HEK293 (cell line): ENCODE results near the gene ERF.
A peak's percentile ranks its signal among the peaks of the same experiment; 100 is the strongest.

ENCODE experiments used
- CTCF ChIA-PET: fragments of 350-600 bp; formaldehyde crosslinking; extraction: SDS; loops from one replicate; lab custom pipeline; 2021; ENCODE audit warnings: antibody characterized with exemption; lab: Yijun Ruan, JAX
- POLR2A ChIA-PET: fragments of 300-600 bp; formaldehyde crosslinking; extraction: SDS; loops from one replicate; lab custom pipeline; 2020; ENCODE audit warnings: antibody characterized with exemption, inconsistent platforms; lab: Yijun Ruan, JAX
- H3K27ac ChIP-seq: fragments of 200-500 bp; sonication (Bioruptor generic); 2 replicates; pipeline ENCODE4 v1.5.1; 2014; ENCODE audit warnings: low read depth, low read length, control low read depth, inconsistent platforms; ENCODE audit errors: extremely low read depth
- H3K36me3 ChIP-seq, 2 experiments: fragments of 200-500 bp in 1 of 2; sonication (Bioruptor generic) in 1 of 2; 1 replicate in 1 of 2; 2 replicates in 1 of 2; pipeline ENCODE4 v1.5.1; 2014 to 2017; ENCODE audit warnings: inconsistent platforms in 2 of 2, low read length in 2 of 2; ENCODE audit not compliant: control insufficient read depth in 2 of 2, insufficient read depth in 1 of 2
- H3K4me1 ChIP-seq: fragments of 200-500 bp; sonication (Bioruptor generic); 2 replicates; pipeline ENCODE4 v1.5.1; 2014; ENCODE audit warnings: mild to moderate bottlenecking, low read length, inconsistent platforms; ENCODE audit not compliant: control insufficient read depth, insufficient read depth
- H3K4me3 ChIP-seq: 2 replicates; pipeline ENCODE4 v1.5.1; 2011; ENCODE audit warnings: low read depth, mild to moderate bottlenecking, control low read depth, low read length, moderate library complexity
- H3K9me3 ChIP-seq: fragments of 200-500 bp; sonication (Bioruptor generic); 2 replicates; pipeline ENCODE4 v1.5.1; 2014; ENCODE audit warnings: low read depth, low read length, inconsistent platforms; ENCODE audit not compliant: control insufficient read depth, insufficient read depth
- CTCF ChIP-seq: fragments of 450-650 bp; formaldehyde crosslinking; IDR thresholded peaks from 2 replicates; pipeline ENCODE4 v1.5.1; 2016; ENCODE audit warnings: missing biosample characterization, missing genetic modification characterization
- GLIS1 ChIP-seq: fragments of 450-650 bp; formaldehyde crosslinking; IDR thresholded peaks from 2 replicates; pipeline ENCODE4 v1.5.1; 2016; ENCODE audit warnings: missing biosample characterization, missing genetic modification characterization
- GLIS2 ChIP-seq: fragments of 450-650 bp; formaldehyde crosslinking; IDR thresholded peaks from 2 replicates; pipeline ENCODE4 v1.5.1; 2016; ENCODE audit warnings: missing biosample characterization, missing genetic modification characterization
- IKZF3 ChIP-seq: fragments of 450-650 bp; IDR thresholded peaks from 2 replicates; pipeline ENCODE4 v1.5.0; 2018; ENCODE audit warnings: missing biosample characterization, mild to moderate bottlenecking, missing genetic modification characterization, moderate library complexity
- KLF1 ChIP-seq: fragments of 450-650 bp; formaldehyde crosslinking; IDR thresholded peaks from 2 replicates; pipeline ENCODE4 v1.5.1; 2016; ENCODE audit warnings: missing biosample characterization, missing genetic modification characterization
- SP2 ChIP-seq: fragments of 450-650 bp; formaldehyde crosslinking; IDR thresholded peaks from 2 replicates; pipeline ENCODE4 v1.5.1; 2016; ENCODE audit warnings: missing biosample characterization, missing genetic modification characterization
- ZBTB10 ChIP-seq: fragments of 450-650 bp; formaldehyde crosslinking; IDR thresholded peaks from 2 replicates; pipeline ENCODE4 v1.5.1; 2016; ENCODE audit warnings: missing biosample characterization, missing genetic modification characterization
- ZBTB7A ChIP-seq: fragments of 450-650 bp; formaldehyde crosslinking; IDR thresholded peaks from 2 replicates; pipeline ENCODE4 v1.5.1; 2016; ENCODE audit warnings: low read depth, missing biosample characterization, missing genetic modification characterization
- ZIC2 ChIP-seq: fragments of 450-650 bp; formaldehyde crosslinking; IDR thresholded peaks from 2 replicates; pipeline ENCODE4 v1.5.1; 2016; ENCODE audit warnings: missing biosample characterization, missing genetic modification characterization
- ZNF366 ChIP-seq: fragments of 450-650 bp; formaldehyde crosslinking; conservative IDR thresholded peaks from 2 replicates; pipeline ENCODE4 v1.5.1; 2016; ENCODE audit warnings: missing biosample characterization, missing genetic modification characterization
- ZNF391 ChIP-seq: fragments of 450-650 bp; formaldehyde crosslinking; IDR thresholded peaks from 2 replicates; pipeline ENCODE4 v1.5.1; 2016; ENCODE audit warnings: low read depth, missing biosample characterization, missing genetic modification characterization, borderline replicate concordance
- ZNF561 ChIP-seq: fragments of 450-650 bp; IDR thresholded peaks from 2 replicates; pipeline ENCODE4 v1.5.1; 2018; ENCODE audit warnings: missing biosample characterization, missing genetic modification characterization, borderline replicate concordance
- ZNF580 ChIP-seq: fragments of 450-650 bp; formaldehyde crosslinking; IDR thresholded peaks from 2 replicates; pipeline ENCODE4 v1.5.1; 2016; ENCODE audit warnings: missing biosample characterization, missing genetic modification characterization
- TF ChIP-seq, protein P1 (sequence below): fragments of 450-650 bp; formaldehyde crosslinking; IDR thresholded peaks from 2 replicates; pipeline ENCODE4 v1.5.1; 2016; ENCODE audit warnings: missing biosample characterization, missing genetic modification characterization
- TF ChIP-seq, protein P2 (sequence below): fragments of 450-650 bp; formaldehyde crosslinking; IDR thresholded peaks from 2 replicates; pipeline ENCODE4 v1.5.1; 2016; ENCODE audit warnings: missing biosample characterization, missing genetic modification characterization
- TF ChIP-seq, protein P3 (sequence below): fragments of 450-650 bp; formaldehyde crosslinking; IDR thresholded peaks from 2 replicates; pipeline ENCODE4 v1.5.1; 2016; ENCODE audit warnings: missing biosample characterization, missing genetic modification characterization
- TF ChIP-seq, protein P4 (sequence below): fragments of 450-650 bp; formaldehyde crosslinking; IDR thresholded peaks from 2 replicates; pipeline ENCODE4 v1.5.1; 2017; ENCODE audit warnings: missing biosample characterization, mild to moderate bottlenecking, missing genetic modification characterization, moderate library complexity

The ERF gene

GRCh38 chr19:42291435-42291810 lies 36.5 kb upstream of the ERF start:
- CTCF ChIA-PET, result interaction anchor here (0.6 to 1.8 kb wide), 4 partner anchors 10 to 47 kb away, joined by 3 to 7 read pairs (median 4); partner anchors contain the start of gene PRR19
- POLR2A ChIA-PET, result no interaction called here

GRCh38 chr19:42290523-42291434 lies 35.9 kb upstream of the ERF start:
- POLR2A ChIA-PET, result no interaction called here
- H3K4me3 ChIP-seq, result no peak overlapping the region
- H3K9me3 ChIP-seq, result no peaks in the 10 kb centered on the region
- CTCF ChIA-PET, result interaction anchor here (0.7 to 3.6 kb wide), 7 partner anchors 11 to 194 kb away, joined by 3 to 16 read pairs (median 4); partner anchors contain the start of gene PRR19
- peaks cover 15 to 88% of the 10 kb centered on the region in 2 experiments for H3K36me3 ChIP-seq
- no peak overlapping the region for H3K27ac ChIP-seq
- peaks cover 6% of the 10 kb centered on the region for H3K4me1 ChIP-seq
- TF ChIP-seq ZBTB10 (tag by site-specific recombination) (no peak), ZNF580 (tag by site-specific recombination) (no peak), GLIS1 (tag by site-specific recombination) (peak; percentile 55), CTCF (tag by site-specific recombination) (peak; percentile 92), ZNF366 (no peak), ZIC2 (tag by site-specific recombination) (peak; percentile 94), GLIS2 (tag by site-specific recombination) (peak; percentile 70), SP2 (peak; percentile 60), ZNF561 (tag by site-specific recombination) (0 out of 2 replicates have a peak, but pooled peaks have one; percentile 24)
- TF ChIP-seq, protein P1, sequence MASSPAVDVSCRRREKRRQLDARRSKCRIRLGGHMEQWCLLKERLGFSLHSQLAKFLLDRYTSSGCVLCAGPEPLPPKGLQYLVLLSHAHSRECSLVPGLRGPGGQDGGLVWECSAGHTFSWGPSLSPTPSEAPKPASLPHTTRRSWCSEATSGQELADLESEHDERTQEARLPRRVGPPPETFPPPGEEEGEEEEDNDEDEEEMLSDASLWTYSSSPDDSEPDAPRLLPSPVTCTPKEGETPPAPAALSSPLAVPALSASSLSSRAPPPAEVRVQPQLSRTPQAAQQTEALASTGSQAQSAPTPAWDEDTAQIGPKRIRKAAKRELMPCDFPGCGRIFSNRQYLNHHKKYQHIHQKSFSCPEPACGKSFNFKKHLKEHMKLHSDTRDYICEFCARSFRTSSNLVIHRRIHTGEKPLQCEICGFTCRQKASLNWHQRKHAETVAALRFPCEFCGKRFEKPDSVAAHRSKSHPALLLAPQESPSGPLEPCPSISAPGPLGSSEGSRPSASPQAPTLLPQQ (tag by site-specific recombination), result 0 out of 2 replicates have a peak, but pooled peaks have one; percentile 21
- TF ChIP-seq, protein P2, sequence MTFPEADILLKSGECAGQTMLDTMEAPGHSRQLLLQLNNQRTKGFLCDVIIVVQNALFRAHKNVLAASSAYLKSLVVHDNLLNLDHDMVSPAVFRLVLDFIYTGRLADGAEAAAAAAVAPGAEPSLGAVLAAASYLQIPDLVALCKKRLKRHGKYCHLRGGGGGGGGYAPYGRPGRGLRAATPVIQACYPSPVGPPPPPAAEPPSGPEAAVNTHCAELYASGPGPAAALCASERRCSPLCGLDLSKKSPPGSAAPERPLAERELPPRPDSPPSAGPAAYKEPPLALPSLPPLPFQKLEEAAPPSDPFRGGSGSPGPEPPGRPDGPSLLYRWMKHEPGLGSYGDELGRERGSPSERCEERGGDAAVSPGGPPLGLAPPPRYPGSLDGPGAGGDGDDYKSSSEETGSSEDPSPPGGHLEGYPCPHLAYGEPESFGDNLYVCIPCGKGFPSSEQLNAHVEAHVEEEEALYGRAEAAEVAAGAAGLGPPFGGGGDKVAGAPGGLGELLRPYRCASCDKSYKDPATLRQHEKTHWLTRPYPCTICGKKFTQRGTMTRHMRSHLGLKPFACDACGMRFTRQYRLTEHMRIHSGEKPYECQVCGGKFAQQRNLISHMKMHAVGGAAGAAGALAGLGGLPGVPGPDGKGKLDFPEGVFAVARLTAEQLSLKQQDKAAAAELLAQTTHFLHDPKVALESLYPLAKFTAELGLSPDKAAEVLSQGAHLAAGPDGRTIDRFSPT (tag by site-specific recombination), result peak; percentile 79

More at GRCh38 chr19:42291435-42291810, 36.5 kb upstream of the ERF start:
- no peaks in the 10 kb centered on the region for H3K4me1 ChIP-seq
- TF ChIP-seq ZNF391 (tag by site-specific recombination), result no peak
- TF ChIP-seq, protein P3, sequence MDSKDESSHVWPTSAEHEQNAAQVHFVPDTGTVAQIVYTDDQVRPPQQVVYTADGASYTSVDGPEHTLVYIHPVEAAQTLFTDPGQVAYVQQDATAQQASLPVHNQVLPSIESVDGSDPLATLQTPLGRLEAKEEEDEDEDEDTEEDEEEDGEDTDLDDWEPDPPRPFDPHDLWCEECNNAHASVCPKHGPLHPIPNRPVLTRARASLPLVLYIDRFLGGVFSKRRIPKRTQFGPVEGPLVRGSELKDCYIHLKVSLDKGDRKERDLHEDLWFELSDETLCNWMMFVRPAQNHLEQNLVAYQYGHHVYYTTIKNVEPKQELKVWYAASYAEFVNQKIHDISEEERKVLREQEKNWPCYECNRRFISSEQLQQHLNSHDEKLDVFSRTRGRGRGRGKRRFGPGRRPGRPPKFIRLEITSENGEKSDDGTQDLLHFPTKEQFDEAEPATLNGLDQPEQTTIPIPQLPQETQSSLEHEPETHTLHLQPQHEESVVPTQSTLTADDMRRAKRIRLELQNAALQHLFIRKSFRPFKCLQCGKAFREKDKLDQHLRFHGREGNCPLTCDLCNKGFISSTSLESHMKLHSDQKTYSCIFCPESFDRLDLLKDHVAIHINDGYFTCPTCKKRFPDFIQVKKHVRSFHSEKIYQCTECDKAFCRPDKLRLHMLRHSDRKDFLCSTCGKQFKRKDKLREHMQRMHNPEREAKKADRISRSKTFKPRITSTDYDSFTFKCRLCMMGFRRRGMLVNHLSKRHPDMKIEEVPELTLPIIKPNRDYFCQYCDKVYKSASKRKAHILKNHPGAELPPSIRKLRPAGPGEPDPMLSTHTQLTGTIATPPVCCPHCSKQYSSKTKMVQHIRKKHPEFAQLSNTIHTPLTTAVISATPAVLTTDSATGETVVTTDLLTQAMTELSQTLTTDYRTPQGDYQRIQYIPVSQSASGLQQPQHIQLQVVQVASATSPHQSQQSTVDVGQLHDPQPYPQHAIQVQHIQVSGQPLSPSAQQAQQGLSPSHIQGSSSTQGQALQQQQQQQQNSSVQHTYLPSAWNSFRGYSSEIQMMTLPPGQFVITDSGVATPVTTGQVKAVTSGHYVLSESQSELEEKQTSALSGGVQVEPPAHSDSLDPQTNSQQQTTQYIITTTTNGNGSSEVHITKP (tag by site-specific recombination), result 0 out of 2 replicates have a peak, but pooled peaks have one; percentile 6
- TF ChIP-seq SP2, result peak; percentile 57
- no peak for TF ChIP-seq IKZF3 (tag by site-specific recombination)
- peak; percentile 37 for TF ChIP-seq KLF1 (tag by site-specific recombination)
- TF ChIP-seq, protein P4, sequence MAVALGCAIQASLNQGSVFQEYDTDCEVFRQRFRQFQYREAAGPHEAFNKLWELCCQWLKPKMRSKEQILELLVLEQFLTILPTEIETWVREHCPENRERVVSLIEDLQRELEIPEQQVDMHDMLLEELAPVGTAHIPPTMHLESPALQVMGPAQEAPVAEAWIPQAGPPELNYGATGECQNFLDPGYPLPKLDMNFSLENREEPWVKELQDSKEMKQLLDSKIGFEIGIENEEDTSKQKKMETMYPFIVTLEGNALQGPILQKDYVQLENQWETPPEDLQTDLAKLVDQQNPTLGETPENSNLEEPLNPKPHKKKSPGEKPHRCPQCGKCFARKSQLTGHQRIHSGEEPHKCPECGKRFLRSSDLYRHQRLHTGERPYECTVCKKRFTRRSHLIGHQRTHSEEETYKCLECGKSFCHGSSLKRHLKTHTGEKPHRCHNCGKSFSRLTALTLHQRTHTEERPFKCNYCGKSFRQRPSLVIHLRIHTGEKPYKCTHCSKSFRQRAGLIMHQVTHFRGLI, result peak; percentile 53; the same call in 1 of the 2 replicates
- TF ChIP-seq ZBTB7A (tag by site-specific recombination), result 0 out of 2 replicates have a peak, but pooled peaks have one; percentile 13
- H3K36me3 ChIP-seq, result peaks cover 15 to 92% of the 10 kb centered on the region in 2 experiments
- no peaks in the 10 kb centered on the region for H3K9me3 ChIP-seq
- H3K27ac ChIP-seq, result no peak overlapping the region
- no peak overlapping the region for H3K4me3 ChIP-seq
